Stimulated activated CD4-positive, alpha-beta T cell treated with anti-CD3 and anti-CD28 coated beads, Interleukin-15, amount 100 ng/mL, for 24 hours (primary cell): ENCODE data around the gene CCDC154.

Experiments
- DNase-seq: peaks from one replicate; pipeline ENCODE4 v3.0.0-alpha.2; 2020

The CCDC154 gene

GRCh38 chr16:1435921-1436697 lies 8.2 kb downstream of the CCDC154 start:
- no peak for DNase-seq

- DNase-seq: no peak
Measured at GRCh38 chr16:1434644-1435592, 9.4 kb downstream of the CCDC154 start.

- no peak for DNase-seq
Measured at GRCh38 chr16:1433756-1434155, 10.6 kb downstream of the CCDC154 start.

GRCh38 chr16:1433263-1433560 lies 11.1 kb downstream of the CCDC154 start:
- no peak for DNase-seq

- peak; percentile 21 for DNase-seq
Measured at GRCh38 chr16:1432388-1433262, 11.7 kb downstream of the CCDC154 start.

- no peak for DNase-seq
Measured at GRCh38 chr16:1431497-1432270, 12.7 kb downstream of the CCDC154 start.

- no peak for DNase-seq
Measured at GRCh38 chr16:1430759-1431496, 13.4 kb downstream of the CCDC154 start, which contains the start of gene PERCC1. Gene PERCC1, plus strand, starts transcription at chr16:1431078. Its CDS starts 1,516 bp downstream, at chr16:1432594.

- DNase-seq: no peak
Measured at GRCh38 chr16:1430214-1430758, 14.1 kb downstream of the CCDC154 start.

GRCh38 chr16:1429631-1430030 lies 14.7 kb downstream of the CCDC154 start:
- DNase-seq: no peak

GRCh38 chr16:1429012-1429411 lies 15.3 kb downstream of the CCDC154 start:
- no peak for DNase-seq

- DNase-seq: peak; percentile 70
Measured at GRCh38 chr16:1428511-1428910, 15.8 kb downstream of the CCDC154 start.

GRCh38 chr16:1427473-1428461 lies 16.6 kb downstream of the CCDC154 start:
- DNase-seq: no peak

GRCh38 chr16:1426734-1427471 lies 17.5 kb downstream of the CCDC154 start:
- no peak for DNase-seq

GRCh38 chr16:1425616-1426370 lies 18.6 kb downstream of the CCDC154 start:
- no peak for DNase-seq

- DNase-seq: no peak
Measured at GRCh38 chr16:1424028-1424427, 20.3 kb downstream of the CCDC154 start.

GRCh38 chr16:1422076-1422475 lies 22.3 kb downstream of the CCDC154 start:
- no peak for DNase-seq

GRCh38 chr16:1420111-1420539 lies 24.2 kb downstream of the CCDC154 start:
- no peak for DNase-seq

- DNase-seq: no peak
Measured at GRCh38 chr16:1416521-1416941, 27.8 kb downstream of the CCDC154 start.
